Measurements from ENCODE around the gene RPA1. TPM values are rescaled to one million over a fixed set of nuclear protein-coding genes. Genes with fewer than 3 reads are reported as not detected.

RPA1 gene
- total RNA-seq, 1 donor from 2014 or later = 68.8 TPM

DNA sequence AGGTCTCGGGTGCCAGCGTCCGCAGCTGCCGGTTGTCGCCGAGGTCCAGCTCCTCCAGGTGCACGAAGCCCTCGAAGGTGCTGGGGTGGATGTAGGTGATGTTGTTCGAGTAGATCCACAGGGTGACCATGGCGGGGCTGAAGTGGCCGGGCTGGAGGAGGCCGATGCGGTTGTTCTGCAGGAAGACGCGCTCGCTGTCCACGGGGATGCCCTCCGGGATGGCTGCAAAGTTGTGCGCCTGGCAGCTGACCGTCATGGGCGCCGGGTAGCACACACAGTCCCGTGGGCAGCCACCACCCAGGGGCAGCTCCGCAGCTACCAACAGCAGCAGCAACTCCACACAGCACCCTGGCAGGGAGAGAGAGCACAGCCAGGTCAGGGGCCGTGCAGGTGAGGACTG, 107.7 kb downstream of the RPA1 start:
- no peak overlapping the region for H3K4me3 Mint-ChIP-seq (ENCODE audit: unreplicated experiment)
- Histone ChIP-seq H3K9ac (ENCODE audit: low read length) (no peak overlapping the region), H2AFZ (ENCODE audit: low read depth, low read length) (no peak overlapping the region), H3K9me3 (ENCODE audit: insufficient read depth, low read depth, low read length) (no peaks in the 10 kb centered on the region), H4K20me1 (ENCODE audit: insufficient read depth, low read length) (no peaks in the 10 kb centered on the region), H3K27me3 (ENCODE audit: insufficient read depth, low read length) (peaks cover 11% of the 10 kb centered on the region), H3K4me3 (ENCODE audit: insufficient read depth, low read depth, low read length) (no peak overlapping the region), H3K79me2 (ENCODE audit: insufficient read depth, low read length) (no peaks in the 10 kb centered on the region), H3K4me2 (ENCODE audit: low read length) (no peak overlapping the region), H3K4me1 (ENCODE audit: insufficient read depth, low read length) (no peaks in the 10 kb centered on the region), H3K36me3 (ENCODE audit: insufficient read depth, low read length) (no peaks in the 10 kb centered on the region), H3K27ac (ENCODE audit: low read depth, low read length) (no peak overlapping the region)
- no peak overlapping the region for H3K27ac Mint-ChIP-seq (ENCODE audit: unreplicated experiment)
- DNase-seq (ENCODE audit: low read depth) (no peak), FAIRE-seq (no peak)
- TF ChIP-seq, protein P1, sequence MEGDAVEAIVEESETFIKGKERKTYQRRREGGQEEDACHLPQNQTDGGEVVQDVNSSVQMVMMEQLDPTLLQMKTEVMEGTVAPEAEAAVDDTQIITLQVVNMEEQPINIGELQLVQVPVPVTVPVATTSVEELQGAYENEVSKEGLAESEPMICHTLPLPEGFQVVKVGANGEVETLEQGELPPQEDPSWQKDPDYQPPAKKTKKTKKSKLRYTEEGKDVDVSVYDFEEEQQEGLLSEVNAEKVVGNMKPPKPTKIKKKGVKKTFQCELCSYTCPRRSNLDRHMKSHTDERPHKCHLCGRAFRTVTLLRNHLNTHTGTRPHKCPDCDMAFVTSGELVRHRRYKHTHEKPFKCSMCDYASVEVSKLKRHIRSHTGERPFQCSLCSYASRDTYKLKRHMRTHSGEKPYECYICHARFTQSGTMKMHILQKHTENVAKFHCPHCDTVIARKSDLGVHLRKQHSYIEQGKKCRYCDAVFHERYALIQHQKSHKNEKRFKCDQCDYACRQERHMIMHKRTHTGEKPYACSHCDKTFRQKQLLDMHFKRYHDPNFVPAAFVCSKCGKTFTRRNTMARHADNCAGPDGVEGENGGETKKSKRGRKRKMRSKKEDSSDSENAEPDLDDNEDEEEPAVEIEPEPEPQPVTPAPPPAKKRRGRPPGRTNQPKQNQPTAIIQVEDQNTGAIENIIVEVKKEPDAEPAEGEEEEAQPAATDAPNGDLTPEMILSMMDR (IDR thresholded peaks at IDR 0.05; ENCODE audit: insufficient read depth, low read depth, low read length) = no peak
- TF ChIP-seq EZH2 (IDR thresholded peaks at IDR 0.05; ENCODE audit: insufficient read depth, low read length) = no peak
- H3K27me3 Mint-ChIP-seq (ENCODE audit: low read depth, unreplicated experiment) = peaks cover 28% of the 10 kb centered on the region
- no peaks in the 10 kb centered on the region for H3K36me3 Mint-ChIP-seq (ENCODE audit: low read depth, unreplicated experiment)
- peaks cover 2% of the 10 kb centered on the region for H3K9me3 Mint-ChIP-seq (ENCODE audit: unreplicated experiment)
- H3K4me1 Mint-ChIP-seq (ENCODE audit: low read depth, unreplicated experiment) = no peaks in the 10 kb centered on the region

DNA sequence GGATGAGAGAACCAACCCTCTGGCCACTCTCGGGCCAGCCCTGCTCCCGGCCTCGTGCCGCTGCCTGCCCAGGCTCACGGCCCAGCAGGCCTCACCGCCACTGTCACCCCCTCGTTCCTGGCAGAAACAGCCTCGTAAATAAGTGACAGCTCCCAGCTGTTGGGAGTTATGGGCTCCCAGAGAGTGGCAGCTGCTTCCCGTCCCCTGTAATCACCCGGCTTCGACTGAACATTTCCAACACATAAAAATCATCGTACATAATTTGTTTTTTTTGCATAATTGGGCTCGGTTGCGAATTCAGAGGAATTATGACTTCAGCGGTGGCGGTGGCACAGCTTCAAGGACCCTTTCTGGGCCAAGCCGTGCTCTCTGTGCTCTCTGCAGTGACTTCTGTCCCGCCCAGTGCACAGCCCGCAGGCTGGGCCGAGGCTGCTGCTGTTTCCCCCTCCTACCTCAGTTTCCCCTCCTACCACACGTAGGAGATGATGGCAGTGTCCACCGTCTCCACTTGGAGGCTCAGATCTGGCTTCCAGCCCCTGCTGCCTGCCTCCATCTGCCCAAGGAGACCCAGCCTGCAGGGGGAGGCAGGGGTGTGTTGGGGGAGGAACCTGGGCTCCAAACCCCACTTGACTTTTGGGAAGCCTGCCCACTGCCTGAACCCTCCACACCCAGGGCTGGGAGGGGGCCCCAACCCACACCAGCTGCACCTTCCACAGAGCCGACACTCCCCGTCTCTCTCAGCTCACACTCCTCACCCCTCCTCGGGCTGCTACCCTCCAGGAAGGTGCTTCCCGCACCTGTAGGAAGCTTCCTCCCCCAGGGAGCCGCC, 110.4 kb downstream of the RPA1 start:
- peaks cover 7% of the 10 kb centered on the region for H3K27me3 ChIP-seq (ENCODE audit: insufficient read depth, low read length)
- no peak overlapping the region for H3K27ac ChIP-seq (ENCODE audit: low read depth, low read length)
- no peaks in the 10 kb centered on the region for H3K36me3 Mint-ChIP-seq (ENCODE audit: low read depth, unreplicated experiment)
- no peaks in the 10 kb centered on the region for H3K4me1 Mint-ChIP-seq (ENCODE audit: low read depth, unreplicated experiment)
- H3K36me3 ChIP-seq (ENCODE audit: insufficient read depth, low read length) = no peaks in the 10 kb centered on the region
- H2AFZ ChIP-seq (ENCODE audit: low read depth, low read length) = no peak overlapping the region
- no peak overlapping the region for H3K9ac ChIP-seq (ENCODE audit: low read length)
- H4K20me1 ChIP-seq (ENCODE audit: insufficient read depth, low read length) = no peaks in the 10 kb centered on the region
- H3K4me3 Mint-ChIP-seq (ENCODE audit: unreplicated experiment) = no peak overlapping the region
- no peaks in the 10 kb centered on the region for H3K4me1 ChIP-seq (ENCODE audit: insufficient read depth, low read length)
- H3K27me3 Mint-ChIP-seq (ENCODE audit: low read depth, unreplicated experiment) = peaks cover 9% of the 10 kb centered on the region
- no peak overlapping the region for H3K4me3 ChIP-seq (ENCODE audit: insufficient read depth, low read depth, low read length)
- DNase-seq (ENCODE audit: low read depth) = no peak
- TF ChIP-seq, protein P1 (IDR thresholded peaks at IDR 0.05; ENCODE audit: insufficient read depth, low read depth, low read length) = no peak
- no peak for TF ChIP-seq EZH2 (IDR thresholded peaks at IDR 0.05; ENCODE audit: insufficient read depth, low read length)
- H3K9me3 Mint-ChIP-seq (ENCODE audit: unreplicated experiment) = peaks cover 2% of the 10 kb centered on the region
- no peaks in the 10 kb centered on the region for H3K9me3 ChIP-seq (ENCODE audit: insufficient read depth, low read depth, low read length)
- no peaks in the 10 kb centered on the region for H3K79me2 ChIP-seq (ENCODE audit: insufficient read depth, low read length)
- H3K4me2 ChIP-seq (ENCODE audit: low read length) = no peak overlapping the region
- no peak overlapping the region for H3K27ac Mint-ChIP-seq (ENCODE audit: unreplicated experiment)
- FAIRE-seq = no peak

DNA sequence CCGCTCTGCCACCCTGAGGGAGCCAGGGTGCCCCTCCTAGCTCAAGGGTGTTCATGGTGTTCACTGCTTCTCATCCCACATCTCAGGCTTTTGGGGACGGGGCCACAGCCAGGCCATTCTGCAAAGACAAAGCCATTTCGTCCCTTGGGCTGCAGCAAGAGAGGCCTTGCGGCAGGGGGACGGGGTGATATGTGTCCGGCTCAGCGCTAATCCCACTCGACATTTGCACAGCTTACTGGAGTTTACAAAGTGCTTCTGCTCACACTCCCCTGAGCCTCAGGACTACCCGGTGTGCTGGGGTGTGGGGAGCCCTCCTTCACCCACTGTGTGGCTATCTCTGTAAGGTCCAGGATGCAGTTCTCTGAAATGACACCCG, 111.0 kb downstream of the RPA1 start:
- no peak for DNase-seq (ENCODE audit: low read depth)
- H4K20me1 ChIP-seq (ENCODE audit: insufficient read depth, low read length) = no peaks in the 10 kb centered on the region
- H3K79me2 ChIP-seq (ENCODE audit: insufficient read depth, low read length) = no peaks in the 10 kb centered on the region
- H3K9ac ChIP-seq (ENCODE audit: low read length) = no peak overlapping the region
- H3K27me3 ChIP-seq (ENCODE audit: insufficient read depth, low read length) = peaks cover 7% of the 10 kb centered on the region
- no peaks in the 10 kb centered on the region for H3K4me1 ChIP-seq (ENCODE audit: insufficient read depth, low read length)
- Mint-ChIP-seq H3K9me3 (ENCODE audit: unreplicated experiment) (peaks cover 2% of the 10 kb centered on the region), H3K4me3 (ENCODE audit: unreplicated experiment) (no peak overlapping the region), H3K27me3 (ENCODE audit: low read depth, unreplicated experiment) (peaks cover 6% of the 10 kb centered on the region), H3K4me1 (ENCODE audit: low read depth, unreplicated experiment) (no peaks in the 10 kb centered on the region), H3K36me3 (ENCODE audit: low read depth, unreplicated experiment) (no peaks in the 10 kb centered on the region), H3K27ac (ENCODE audit: unreplicated experiment) (peak overlapping the region; percentile 34)
- H3K36me3 ChIP-seq (ENCODE audit: insufficient read depth, low read length) = no peaks in the 10 kb centered on the region
- TF ChIP-seq EZH2 (IDR thresholded peaks at IDR 0.05; ENCODE audit: insufficient read depth, low read length) = no peak
- TF ChIP-seq, protein P1 (IDR thresholded peaks at IDR 0.05; ENCODE audit: insufficient read depth, low read depth, low read length) = no peak
- no peak for FAIRE-seq
- no peaks in the 10 kb centered on the region for H3K9me3 ChIP-seq (ENCODE audit: insufficient read depth, low read depth, low read length)
- no peak overlapping the region for H2AFZ ChIP-seq (ENCODE audit: low read depth, low read length)
- H3K27ac ChIP-seq (ENCODE audit: low read depth, low read length) = no peak overlapping the region
- no peak overlapping the region for H3K4me3 ChIP-seq (ENCODE audit: insufficient read depth, low read depth, low read length)
- no peak overlapping the region for H3K4me2 ChIP-seq (ENCODE audit: low read length)

Data from astrocyte (in vitro differentiated cells and primary cell).